Muscle of leg (tissue), 11 donors: Measurements from ENCODE around the gene PHPT1. TPM values are rescaled to one million over a fixed set of nuclear protein-coding genes. Genes with fewer than 3 reads are reported as not detected.
"Not testable (repeated sequence)": the region's sequence is repeated elsewhere in the genome, so short reads cannot be mapped to it uniquely, and the experiment has no call there.

Source experiments
- DNase-seq: peaks from one replicate; pipeline ENCODE4 v3.0.0; 2013
- H3K27ac ChIP-seq: one replicate; pipeline ENCODE4 v1.5.1; 2013; ENCODE audit warnings: mild to moderate bottlenecking, low read length, control low read depth
- H3K27me3 ChIP-seq: one replicate; pipeline ENCODE4 v1.6.1; 2013; ENCODE audit warnings: low read length; ENCODE audit not compliant: control insufficient read depth, insufficient read depth
- H3K36me3 ChIP-seq: one replicate; pipeline ENCODE4 v1.6.1; 2013; ENCODE audit warnings: low read length; ENCODE audit not compliant: control insufficient read depth, insufficient read depth
- H3K4me1 ChIP-seq: one replicate; pipeline ENCODE4 v1.6.1; 2013; ENCODE audit warnings: low read length; ENCODE audit not compliant: control insufficient read depth, insufficient read depth
- H3K4me3 ChIP-seq: one replicate; pipeline ENCODE4 v1.5.1; 2013; ENCODE audit warnings: low read length, control low read depth
- H3K9me3 ChIP-seq: replicated peaks from 2 replicates; pipeline ENCODE4 v1.6.1; 2013; ENCODE audit warnings: low read depth, low read length; ENCODE audit not compliant: control insufficient read depth
- WGBS: methylation state at CpG from one replicate; pipeline ENCODE4 v1.1.5; 2013; ENCODE audit warnings: missing lambda C conversion rate; ENCODE audit not compliant: insufficient coverage; 5-methylcytosine and 5-hydroxymethylcytosine counted together
- polyA plus RNA-seq, 8 donors: library from polyadenylated mRNA; unstranded; fragments of 120-200 nt; gene quantifications; one replicate each; pipeline versions ENCODE4 v1.2.1 to v1.2.3, GENCODE V29; 2013; ENCODE audit warnings: inconsistent platforms in 1 of 8, low replicate concordance in 1 of 8; ENCODE audit not compliant: insufficient read length in 8 of 8, insufficient read depth in 1 of 8
- total RNA-seq: library from RNA; stranded (reverse); fragments of 120-200 nt; gene quantifications from one replicate; pipeline ENCODE4 v1.2.4, GENCODE V29; 2013

Gene PHPT1
- total and polyA plus RNA-seq, 9 donors, result 103 to 145 (median 115) TPM

- 89% methylated on average over 3 of the region's 5 CpGs for WGBS
- no peaks in the 10 kb centered on the region for H3K27me3 ChIP-seq
- DNase-seq, result no peak
Measured at GRCh38 chr9:136876476-136876875, 27.3 kb downstream of the PHPT1 start.

GRCh38 chr9:136880651-136881050 lies 31.4 kb downstream of the PHPT1 start:
- Histone ChIP-seq H3K9me3 (no peaks in the 10 kb centered on the region), H3K36me3 (no peaks in the 10 kb centered on the region), H3K27me3 (no peaks in the 10 kb centered on the region), H3K4me1 (no peaks in the 10 kb centered on the region), H3K4me3 (no peak overlapping the region), H3K27ac (no peak overlapping the region)
- no peak for DNase-seq
- 78% methylated on average over 6 of the region's 11 CpGs for WGBS

More at GRCh38 chr9:136876476-136876875, 27.3 kb downstream of the PHPT1 start:
- Histone ChIP-seq H3K9me3 (peaks cover 5% of the 10 kb centered on the region), H3K4me3 (no peak overlapping the region), H3K27ac (no peak overlapping the region), H3K36me3 (no peaks in the 10 kb centered on the region), H3K4me1 (no peaks in the 10 kb centered on the region)

- no peaks in the 10 kb centered on the region for H3K9me3 ChIP-seq
- no peaks in the 10 kb centered on the region for H3K36me3 ChIP-seq
- H3K4me1 ChIP-seq, result no peaks in the 10 kb centered on the region
- H3K4me3 ChIP-seq, result no peak overlapping the region
- 25% methylated on average over 8 of the region's 9 CpGs for WGBS
- no peak overlapping the region for H3K27ac ChIP-seq
- no peaks in the 10 kb centered on the region for H3K27me3 ChIP-seq
- DNase-seq, result no peak
Measured at GRCh38 chr9:136881691-136882108, 32.5 kb downstream of the PHPT1 start.

GRCh38 chr9:136882109-136882946 lies 33.1 kb downstream of the PHPT1 start:
- Histone ChIP-seq H3K27me3 (no peaks in the 10 kb centered on the region), H3K27ac (no peak overlapping the region), H3K9me3 (no peaks in the 10 kb centered on the region), H3K4me3 (no peak overlapping the region), H3K4me1 (peaks cover 5% of the 10 kb centered on the region), H3K36me3 (no peaks in the 10 kb centered on the region)
- DNase-seq, result no peak
- 69% methylated on average over 18 of the region's 19 CpGs for WGBS

- H3K27ac ChIP-seq, DNase-seq, H3K4me3 ChIP-seq: not testable (repeated sequence)
Measured at GRCh38 chr9:136882947-136883283, 33.7 kb downstream of the PHPT1 start.

GRCh38 chr9:136883670-136884069 lies 34.5 kb downstream of the PHPT1 start:
- not testable (repeated sequence) for H3K27me3 ChIP-seq, DNase-seq, H3K9me3 ChIP-seq, H3K4me3 ChIP-seq, H3K27ac ChIP-seq, H3K4me1 ChIP-seq, H3K36me3 ChIP-seq
- 92% methylated on average over 8 of the region's 10 CpGs for WGBS

More at GRCh38 chr9:136882947-136883283, 33.7 kb downstream of the PHPT1 start:
- 85% methylated on average over 8 of the region's 9 CpGs for WGBS
- not testable (repeated sequence) for H3K9me3 ChIP-seq, H3K36me3 ChIP-seq, H3K27me3 ChIP-seq, H3K4me1 ChIP-seq

- Histone ChIP-seq H3K36me3 (no peaks in the 10 kb centered on the region), H3K4me1 (peaks cover 7% of the 10 kb centered on the region), H3K9me3 (no peaks in the 10 kb centered on the region), H3K27ac (peak within 1 kb of the TSS; percentile 51), H3K27me3 (no peaks in the 10 kb centered on the region), H3K4me3 (peak within 1 kb of the TSS; percentile 86)
- peak; percentile 99 for DNase-seq
- WGBS, result under 1% methylated on average over 88 of the region's 88 CpGs
Measured at GRCh38 chr9:136885950-136886578, 36.9 kb downstream of the PHPT1 start, which contains the start of gene TRAF2. TSS of gene TRAF2 (plus strand) at chr9:136886516. CDS start at chr9:136898741, 12,225 bp downstream.

- Histone ChIP-seq H3K9me3 (no peaks in the 10 kb centered on the region), H3K4me3 (peak overlapping the region; percentile 86), H3K27ac (peak overlapping the region; percentile 51), H3K4me1 (peaks cover 7% of the 10 kb centered on the region), H3K36me3 (no peaks in the 10 kb centered on the region), H3K27me3 (no peaks in the 10 kb centered on the region)
- 1% methylated on average over 76 of the region's 76 CpGs for WGBS
- DNase-seq, result peak; percentile 37
Measured at GRCh38 chr9:136886610-136887597, 37.7 kb downstream of the PHPT1 start.

GRCh38 chr9:136888454-136888853 lies 39.2 kb downstream of the PHPT1 start:
- WGBS, result 93% methylated on average over 6 of the region's 8 CpGs
- H3K9me3 ChIP-seq, result no peaks in the 10 kb centered on the region
- H3K36me3 ChIP-seq, result no peaks in the 10 kb centered on the region
- peaks cover 7% of the 10 kb centered on the region for H3K4me1 ChIP-seq
- no peak overlapping the region for H3K4me3 ChIP-seq
- H3K27me3 ChIP-seq, result no peaks in the 10 kb centered on the region
- no peak for DNase-seq
- no peak overlapping the region for H3K27ac ChIP-seq
